ENCODE measurements around the gene GABARAP.

Gene GABARAP

GRCh38 chr17:7251661-7252175 lies 9.5 kb upstream of the GABARAP start, which contains the start of gene CTDNEP1:
CTDNEP1 (minus strand) TSS chr17:7251734; CDS start chr17:7251296, 438 bp downstream.
- peak within 1 kb of the TSS; percentile 100 for H3K27ac ChIP-seq (ENCODE audit: low read depth, low read length)
- peaks cover 2% of the 10 kb centered on the region for H3K36me3 ChIP-seq (ENCODE audit: control insufficient read depth, insufficient read depth, low read length)
- no CpG with 5 or more reads among the region's 41 CpGs for whole genome bisulfite sequencing (ENCODE audit: extremely low coverage, insufficient coverage, low lambda C conversion rate)
- peaks cover 3% of the 10 kb centered on the region for H3K4me1 ChIP-seq (ENCODE audit: control insufficient read depth, low read depth, low read length)
- H4K5ac ChIP-seq (ENCODE audit: low read length) = no peak within 1 kb of the TSS
- peak within 1 kb of the TSS; percentile 94 for H4K8ac ChIP-seq (ENCODE audit: low read depth, low read length)
- H3K4ac ChIP-seq (ENCODE audit: low read depth, low read length) = peak within 1 kb of the TSS; percentile 98
- peak; percentile 100 for DNase-seq
- peak within 1 kb of the TSS; percentile 89 for H3K4me3 ChIP-seq (ENCODE audit: low read length)
- peak within 1 kb of the TSS; percentile 96 for H3K18ac ChIP-seq (ENCODE audit: low read length)
- H3K23ac ChIP-seq (ENCODE audit: low read length) = peak within 1 kb of the TSS; percentile 89
- H3K27me3 ChIP-seq (ENCODE audit: insufficient read depth, low read length, poor library complexity) = no peaks in the 10 kb centered on the region
- H3K79me1 ChIP-seq (ENCODE audit: low read length) = peaks cover 10% of the 10 kb centered on the region
- no peak within 1 kb of the TSS for H2BK15ac ChIP-seq (replicated peaks; ENCODE audit: low read depth)
- peak within 1 kb of the TSS; percentile 70 for H2BK5ac ChIP-seq (ENCODE audit: low read length)
- H3K79me2 ChIP-seq (ENCODE audit: control insufficient read depth, insufficient read depth, low read length) = peaks cover 44% of the 10 kb centered on the region
- peak within 1 kb of the TSS; percentile 95 for H3K9ac ChIP-seq (ENCODE audit: low read length)
- no peak within 1 kb of the TSS for H2BK120ac ChIP-seq (ENCODE audit: low read depth, low read length)
- H3K56ac ChIP-seq (ENCODE audit: low read length) = peak within 1 kb of the TSS; percentile 96
- H3K4me2 ChIP-seq (ENCODE audit: low read length) = peak within 1 kb of the TSS; percentile 81
- H2AK5ac ChIP-seq (ENCODE audit: low read length) = no peak within 1 kb of the TSS

- no CpG with 5 or more reads among the region's 55 CpGs for WGBS (ENCODE audit: extremely low coverage, insufficient coverage, low lambda C conversion rate)
- DNase-seq = peak; percentile 16
- Histone ChIP-seq H3K36me3 (ENCODE audit: control insufficient read depth, insufficient read depth, low read length) (peaks cover 2% of the 10 kb centered on the region), H3K56ac (ENCODE audit: low read length) (peak overlapping the region; percentile 96), H4K5ac (ENCODE audit: low read length) (no peak overlapping the region), H3K23ac (ENCODE audit: low read length) (peak overlapping the region; percentile 89), H3K79me2 (ENCODE audit: control insufficient read depth, insufficient read depth, low read length) (peaks cover 44% of the 10 kb centered on the region), H3K27me3 (ENCODE audit: insufficient read depth, low read length, poor library complexity) (no peaks in the 10 kb centered on the region), H3K27ac (ENCODE audit: low read depth, low read length) (peak overlapping the region; percentile 100), H4K8ac (ENCODE audit: low read depth, low read length) (peak overlapping the region; percentile 94), H3K4me1 (ENCODE audit: control insufficient read depth, low read depth, low read length) (peaks cover 3% of the 10 kb centered on the region), H2AK5ac (ENCODE audit: low read length) (no peak overlapping the region), H3K18ac (ENCODE audit: low read length) (peak overlapping the region; percentile 96), H2BK15ac (replicated peaks; ENCODE audit: low read depth) (no peak overlapping the region), H2BK120ac (ENCODE audit: low read depth, low read length) (no peak overlapping the region), H3K9ac (ENCODE audit: low read length) (peak overlapping the region; percentile 95), H3K79me1 (ENCODE audit: low read length) (peaks cover 10% of the 10 kb centered on the region), H3K4ac (ENCODE audit: low read depth, low read length) (peak overlapping the region; percentile 98), H3K4me3 (ENCODE audit: low read length) (peak overlapping the region; percentile 89), H3K4me2 (ENCODE audit: low read length) (peak overlapping the region; percentile 81), H2BK5ac (ENCODE audit: low read length) (peak overlapping the region; percentile 70)
Observed at GRCh38 chr17:7250695-7251627, 8.7 kb upstream of the GABARAP start.

GRCh38 chr17:7249830-7250229 lies 7.6 kb upstream of the GABARAP start:
- Histone ChIP-seq H3K79me1 (ENCODE audit: low read length) (peaks cover 10% of the 10 kb centered on the region), H3K4ac (ENCODE audit: low read depth, low read length) (no peak overlapping the region), H3K4me1 (ENCODE audit: control insufficient read depth, low read depth, low read length) (peaks cover 3% of the 10 kb centered on the region), H2BK15ac (replicated peaks; ENCODE audit: low read depth) (no peak overlapping the region), H2BK5ac (ENCODE audit: low read length) (no peak overlapping the region), H3K79me2 (ENCODE audit: control insufficient read depth, insufficient read depth, low read length) (peaks cover 44% of the 10 kb centered on the region), H3K27ac (ENCODE audit: low read depth, low read length) (no peak overlapping the region), H3K18ac (ENCODE audit: low read length) (no peak overlapping the region), H3K23ac (ENCODE audit: low read length) (no peak overlapping the region), H3K56ac (ENCODE audit: low read length) (peak overlapping the region; percentile 96), H3K36me3 (ENCODE audit: control insufficient read depth, insufficient read depth, low read length) (peaks cover 3% of the 10 kb centered on the region), H3K4me2 (ENCODE audit: low read length) (peak overlapping the region; percentile 81), H3K4me3 (ENCODE audit: low read length) (no peak overlapping the region), H4K8ac (ENCODE audit: low read depth, low read length) (no peak overlapping the region), H3K27me3 (ENCODE audit: insufficient read depth, low read length, poor library complexity) (no peaks in the 10 kb centered on the region), H2AK5ac (ENCODE audit: low read length) (no peak overlapping the region), H4K5ac (ENCODE audit: low read length) (no peak overlapping the region), H2BK120ac (ENCODE audit: low read depth, low read length) (no peak overlapping the region), H3K9ac (ENCODE audit: low read length) (peak overlapping the region; percentile 95)
- DNase-seq = no peak
- no CpG with 5 or more reads among the region's 7 CpGs for WGBS (ENCODE audit: extremely low coverage, insufficient coverage, low lambda C conversion rate)

GRCh38 chr17:7249214-7249613 lies 7.0 kb upstream of the GABARAP start:
- H3K4me2 ChIP-seq (ENCODE audit: low read length) = no peak overlapping the region
- no peak overlapping the region for H4K8ac ChIP-seq (ENCODE audit: low read depth, low read length)
- peaks cover 2% of the 10 kb centered on the region for H3K36me3 ChIP-seq (ENCODE audit: control insufficient read depth, insufficient read depth, low read length)
- peak overlapping the region; percentile 80 for H3K23ac ChIP-seq (ENCODE audit: low read length)
- no peak overlapping the region for H2BK15ac ChIP-seq (replicated peaks; ENCODE audit: low read depth)
- DNase-seq = no peak
- H3K4ac ChIP-seq (ENCODE audit: low read depth, low read length) = no peak overlapping the region
- H3K27me3 ChIP-seq (ENCODE audit: insufficient read depth, low read length, poor library complexity) = no peaks in the 10 kb centered on the region
- no peak overlapping the region for H4K5ac ChIP-seq (ENCODE audit: low read length)
- H3K27ac ChIP-seq (ENCODE audit: low read depth, low read length) = no peak overlapping the region
- H3K4me3 ChIP-seq (ENCODE audit: low read length) = no peak overlapping the region
- H3K4me1 ChIP-seq (ENCODE audit: control insufficient read depth, low read depth, low read length) = peaks cover 3% of the 10 kb centered on the region
- no peak overlapping the region for H2BK120ac ChIP-seq (ENCODE audit: low read depth, low read length)
- H3K18ac ChIP-seq (ENCODE audit: low read length) = no peak overlapping the region
- H3K9ac ChIP-seq (ENCODE audit: low read length) = peak overlapping the region; percentile 34
- peaks cover 8% of the 10 kb centered on the region for H3K79me1 ChIP-seq (ENCODE audit: low read length)
- no peak overlapping the region for H2BK5ac ChIP-seq (ENCODE audit: low read length)
- no CpG with 5 or more reads among the region's 6 CpGs for WGBS (ENCODE audit: extremely low coverage, insufficient coverage, low lambda C conversion rate)
- no peak overlapping the region for H2AK5ac ChIP-seq (ENCODE audit: low read length)
- peak overlapping the region; percentile 56 for H3K56ac ChIP-seq (ENCODE audit: low read length)
- peaks cover 44% of the 10 kb centered on the region for H3K79me2 ChIP-seq (ENCODE audit: control insufficient read depth, insufficient read depth, low read length)

DNA sequence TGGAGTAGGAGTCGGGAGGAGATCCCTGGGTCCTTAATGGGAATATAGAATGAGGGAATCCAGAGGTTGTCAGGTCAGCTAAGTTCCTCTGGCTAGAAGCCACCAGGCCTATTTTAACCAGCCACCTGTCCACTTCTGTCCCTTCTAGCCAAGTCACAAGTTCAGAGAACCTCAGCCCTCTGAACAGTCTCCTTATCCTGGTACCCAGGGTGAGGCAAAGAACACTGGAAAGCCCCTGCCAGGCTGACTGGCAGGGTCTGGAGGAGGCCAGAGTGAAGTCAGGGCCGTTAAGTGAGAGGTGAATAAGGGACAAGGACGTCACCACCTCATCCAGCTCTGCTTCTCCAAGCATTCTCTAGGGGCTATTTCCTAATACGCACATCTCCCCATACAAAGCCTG lies 6.5 kb upstream of the GABARAP start:
- Histone ChIP-seq H4K8ac (ENCODE audit: low read depth, low read length) (no peak overlapping the region), H3K36me3 (ENCODE audit: control insufficient read depth, insufficient read depth, low read length) (peaks cover 3% of the 10 kb centered on the region), H3K27me3 (ENCODE audit: insufficient read depth, low read length, poor library complexity) (no peaks in the 10 kb centered on the region), H2BK5ac (ENCODE audit: low read length) (no peak overlapping the region), H3K56ac (ENCODE audit: low read length) (no peak overlapping the region), H3K4me3 (ENCODE audit: low read length) (no peak overlapping the region), H3K18ac (ENCODE audit: low read length) (no peak overlapping the region), H3K27ac (ENCODE audit: low read depth, low read length) (no peak overlapping the region), H2BK15ac (replicated peaks; ENCODE audit: low read depth) (no peak overlapping the region), H3K23ac (ENCODE audit: low read length) (no peak overlapping the region), H3K79me2 (ENCODE audit: control insufficient read depth, insufficient read depth, low read length) (peaks cover 44% of the 10 kb centered on the region), H4K5ac (ENCODE audit: low read length) (no peak overlapping the region), H2BK120ac (ENCODE audit: low read depth, low read length) (no peak overlapping the region), H3K4me1 (ENCODE audit: control insufficient read depth, low read depth, low read length) (peaks cover 3% of the 10 kb centered on the region), H3K4me2 (ENCODE audit: low read length) (no peak overlapping the region), H2AK5ac (ENCODE audit: low read length) (no peak overlapping the region), H3K9ac (ENCODE audit: low read length) (peak overlapping the region; percentile 34), H3K79me1 (ENCODE audit: low read length) (peaks cover 8% of the 10 kb centered on the region), H3K4ac (ENCODE audit: low read depth, low read length) (no peak overlapping the region)
- no peak for DNase-seq
- WGBS (ENCODE audit: extremely low coverage, insufficient coverage, low lambda C conversion rate) = no CpG with 5 or more reads among the region's 4 CpGs
